ENCODE data around the gene ELMO3. TPM values are rescaled to one million over a fixed set of nuclear protein-coding genes. Genes with fewer than 3 reads are reported as not detected.

The ELMO3 gene
- total RNA-seq, 1 donor from 2014 or later: 0.16 TPM

GRCh38 chr16:67198238-67198734 is 645 bp upstream of the ELMO3 start:
- DNase-seq: no peak

- DNase-seq: no peak
Observed at GRCh38 chr16:67199808-67200198, 872 bp downstream of the ELMO3 start.

- no peak for DNase-seq
Observed at GRCh38 chr16:67200491-67200890, 1.6 kb downstream of the ELMO3 start.

DNA sequence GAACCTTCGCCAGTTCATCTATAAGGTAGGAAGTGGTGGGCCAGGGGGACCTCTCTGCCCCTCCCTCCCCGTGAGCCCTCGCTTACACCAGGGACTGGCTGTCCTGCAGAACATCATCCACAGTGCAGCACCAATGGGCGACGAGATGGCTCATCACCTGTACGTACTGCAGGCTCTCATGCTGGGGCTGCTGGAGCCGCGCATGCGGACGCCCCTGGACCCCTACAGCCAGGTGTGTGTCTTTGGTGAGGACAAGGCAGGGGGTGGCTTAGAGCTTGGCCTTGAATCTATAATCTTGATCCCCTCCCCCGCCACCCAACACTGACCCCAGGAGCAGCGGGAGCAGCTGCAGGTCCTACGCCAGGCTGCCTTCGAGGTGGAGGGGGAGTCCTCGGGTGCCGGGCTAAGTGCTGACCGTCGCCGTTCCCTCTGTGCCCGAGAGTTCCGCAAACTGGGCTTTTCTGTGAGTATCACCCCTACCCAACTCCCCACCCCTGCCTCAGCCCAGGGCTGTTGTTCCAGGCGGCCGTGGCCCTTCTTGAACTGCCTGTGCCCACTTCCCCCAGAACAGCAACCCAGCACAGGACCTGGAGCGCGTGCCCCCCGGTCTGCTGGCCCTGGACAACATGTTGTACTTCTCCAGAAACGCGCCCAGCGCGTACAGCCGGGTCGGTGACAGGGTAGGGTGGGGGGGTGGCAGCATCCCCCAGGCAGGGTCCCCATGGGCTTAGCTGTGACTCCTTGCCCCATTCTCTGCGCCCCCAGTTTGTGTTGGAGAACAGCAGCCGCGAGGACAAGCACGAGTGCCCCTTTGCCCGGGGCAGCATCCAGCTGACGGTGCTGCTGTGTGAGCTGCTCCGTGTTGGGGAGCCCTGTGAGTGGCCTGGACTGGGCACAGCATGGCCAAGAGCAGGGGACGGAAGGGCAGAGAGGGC is 2.7 kb downstream of the ELMO3 start:
- DNase-seq: no peak

DNA sequence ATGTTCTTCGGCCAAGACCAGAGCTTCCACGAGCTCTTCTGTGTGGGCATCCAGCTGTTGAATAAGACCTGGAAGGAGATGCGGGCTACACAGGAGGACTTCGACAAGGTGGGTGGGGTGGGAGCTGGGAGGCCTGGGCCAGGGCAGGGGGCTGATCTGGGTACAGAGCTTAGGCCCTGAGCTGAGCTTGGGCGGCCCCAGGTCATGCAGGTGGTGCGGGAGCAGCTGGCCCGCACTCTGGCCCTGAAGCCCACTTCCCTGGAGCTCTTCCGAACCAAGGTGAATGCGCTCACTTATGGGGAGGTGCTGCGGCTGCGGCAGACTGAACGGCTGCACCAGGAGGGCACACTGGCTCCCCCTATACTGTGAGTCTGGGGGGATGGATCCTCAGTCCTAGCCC is 3.5 kb downstream of the ELMO3 start:
- no peak for DNase-seq

DNA sequence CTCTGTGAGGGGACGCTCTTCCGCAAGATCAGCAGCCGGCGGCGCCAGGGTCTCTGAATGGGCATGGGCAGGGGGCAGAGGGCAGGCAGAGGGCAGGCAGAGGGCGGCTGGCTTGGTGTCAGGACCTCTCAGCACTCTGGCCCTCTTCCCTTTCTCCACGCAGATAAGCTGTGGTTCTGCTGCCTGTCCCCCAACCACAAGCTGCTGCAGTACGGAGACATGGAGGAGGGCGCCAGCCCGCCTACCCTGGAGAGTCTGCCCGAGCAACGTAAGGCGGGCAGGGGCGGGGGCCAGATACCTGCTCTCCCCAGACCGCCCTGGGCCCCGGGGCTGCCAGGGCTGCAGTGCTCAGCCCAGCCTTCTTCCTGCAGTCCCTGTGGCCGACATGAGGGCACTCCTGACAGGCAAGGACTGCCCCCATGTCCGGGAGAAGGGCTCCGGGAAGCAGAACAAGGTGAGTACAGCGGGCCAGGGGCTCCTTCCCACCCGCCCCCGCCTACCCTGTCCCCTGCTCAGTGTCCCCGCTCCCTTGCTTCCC is 4.1 kb downstream of the ELMO3 start:
- DNase-seq: no peak

DNA sequence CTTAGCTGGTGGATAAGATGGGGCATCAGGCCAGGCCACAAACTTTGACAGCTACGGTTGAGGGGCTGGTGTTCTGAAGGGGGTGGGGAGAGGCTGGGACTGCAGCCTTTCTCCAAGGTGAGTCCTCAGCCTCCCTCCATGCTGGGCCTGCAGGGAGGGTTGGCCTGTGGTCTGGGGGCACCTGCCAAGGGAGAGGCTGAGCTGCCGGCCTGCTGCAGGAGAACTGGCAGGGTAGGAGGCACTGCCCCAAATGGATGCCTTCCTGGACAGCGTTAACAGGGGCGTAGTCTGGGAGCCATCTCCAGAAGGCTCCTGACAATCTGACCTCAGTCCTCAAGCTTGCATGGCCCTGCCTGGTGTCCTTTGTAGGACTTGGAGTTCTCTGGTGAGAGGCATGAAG is 5.1 kb downstream of the ELMO3 start:
- no peak for DNase-seq

DNA sequence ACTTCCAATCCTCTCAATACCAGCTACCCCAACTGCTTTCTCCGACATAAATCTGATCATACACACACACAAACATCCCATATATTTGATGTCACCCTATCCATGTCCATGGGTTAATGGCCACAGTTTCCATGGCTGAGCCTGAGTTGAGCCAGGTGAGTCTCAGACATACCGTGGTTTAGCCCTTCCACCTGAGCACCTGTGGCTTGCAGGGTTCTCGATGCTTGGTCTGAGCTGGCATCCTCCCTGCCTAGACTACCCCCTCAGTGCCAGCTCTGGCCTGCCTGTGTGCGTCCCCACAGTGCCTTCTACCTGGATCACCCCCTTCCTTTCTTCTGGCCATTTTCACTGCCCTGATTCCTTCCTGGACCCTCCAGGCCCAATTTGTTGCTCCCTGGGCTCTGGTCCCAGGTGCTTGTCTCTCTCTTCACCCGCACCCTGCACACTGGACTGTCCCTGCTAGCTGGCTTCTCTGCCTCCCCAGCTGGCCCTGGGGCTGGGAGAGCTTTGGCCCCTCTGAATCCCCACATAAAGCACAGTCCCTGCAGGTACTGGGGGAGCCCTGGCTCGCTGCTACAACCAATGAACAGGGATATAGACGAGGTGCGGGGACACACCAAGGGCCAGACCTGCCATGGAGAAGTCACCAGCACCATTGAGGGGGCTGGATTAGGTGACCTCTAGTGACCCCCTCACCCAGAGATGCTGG is 7.4 kb downstream of the ELMO3 start:
- no peak for DNase-seq

DNA sequence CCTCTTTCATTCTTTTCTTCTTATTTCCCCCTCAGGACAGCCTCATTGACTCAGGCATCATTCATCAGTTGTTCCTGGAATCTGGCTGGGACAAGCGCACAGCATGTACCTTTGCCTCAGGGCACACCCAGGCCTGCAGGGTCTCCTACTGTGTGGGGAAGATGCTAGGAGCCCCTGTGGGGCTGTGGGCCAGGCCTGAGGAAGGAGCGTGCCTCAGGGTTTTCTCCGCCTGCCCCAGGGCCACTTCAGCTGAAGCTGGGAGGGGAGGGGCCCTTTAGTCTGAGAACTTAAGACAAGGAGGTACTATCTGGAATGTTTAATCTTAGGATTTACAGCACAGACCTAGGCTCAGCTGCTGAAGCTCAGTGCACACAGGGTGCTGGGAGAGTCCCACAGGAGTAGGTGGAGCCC is 7.9 kb downstream of the ELMO3 start:
- DNase-seq: no peak

DNA sequence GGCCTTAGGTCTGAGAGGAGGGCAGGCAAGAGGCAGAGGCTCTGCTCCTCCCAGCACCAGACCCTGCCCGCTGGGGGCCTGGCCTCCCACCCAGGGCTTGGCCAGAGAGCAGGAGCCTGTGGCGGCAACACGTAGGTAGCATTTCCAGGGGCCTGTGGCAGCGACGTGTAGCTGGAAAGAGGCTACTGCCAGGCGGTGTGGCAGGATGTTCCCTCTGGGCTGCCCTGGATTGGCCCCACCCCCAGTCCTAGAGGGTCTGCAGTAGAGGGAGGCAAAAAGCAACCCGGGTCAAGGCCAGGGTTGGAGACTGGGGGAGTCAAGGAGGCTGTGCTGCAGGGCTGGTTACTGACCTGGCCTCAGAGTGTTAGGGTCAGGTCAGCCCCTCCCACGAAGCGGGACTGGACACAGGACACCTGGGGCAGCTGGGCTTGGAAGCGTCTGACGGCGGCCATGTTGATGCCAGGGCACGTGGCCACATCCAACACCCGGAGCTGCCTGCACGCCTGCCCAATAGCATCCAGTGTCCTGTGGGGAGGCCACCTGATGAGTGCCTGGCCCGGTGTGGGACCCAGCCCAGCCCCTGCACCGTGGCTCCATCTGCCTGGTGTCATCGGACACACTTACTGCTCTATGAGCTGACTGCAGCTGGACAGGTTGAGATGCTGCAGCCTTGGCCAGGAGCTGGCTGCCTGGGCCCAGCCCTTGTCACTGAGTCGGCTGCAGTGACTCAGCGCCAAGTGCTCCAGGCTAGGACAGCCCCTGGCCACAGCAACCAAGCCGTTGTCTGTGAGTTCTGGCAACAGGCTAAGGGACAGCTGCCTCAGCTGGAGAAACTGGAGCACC is 8.5 kb downstream of the ELMO3 start:
- no peak for DNase-seq

DNA sequence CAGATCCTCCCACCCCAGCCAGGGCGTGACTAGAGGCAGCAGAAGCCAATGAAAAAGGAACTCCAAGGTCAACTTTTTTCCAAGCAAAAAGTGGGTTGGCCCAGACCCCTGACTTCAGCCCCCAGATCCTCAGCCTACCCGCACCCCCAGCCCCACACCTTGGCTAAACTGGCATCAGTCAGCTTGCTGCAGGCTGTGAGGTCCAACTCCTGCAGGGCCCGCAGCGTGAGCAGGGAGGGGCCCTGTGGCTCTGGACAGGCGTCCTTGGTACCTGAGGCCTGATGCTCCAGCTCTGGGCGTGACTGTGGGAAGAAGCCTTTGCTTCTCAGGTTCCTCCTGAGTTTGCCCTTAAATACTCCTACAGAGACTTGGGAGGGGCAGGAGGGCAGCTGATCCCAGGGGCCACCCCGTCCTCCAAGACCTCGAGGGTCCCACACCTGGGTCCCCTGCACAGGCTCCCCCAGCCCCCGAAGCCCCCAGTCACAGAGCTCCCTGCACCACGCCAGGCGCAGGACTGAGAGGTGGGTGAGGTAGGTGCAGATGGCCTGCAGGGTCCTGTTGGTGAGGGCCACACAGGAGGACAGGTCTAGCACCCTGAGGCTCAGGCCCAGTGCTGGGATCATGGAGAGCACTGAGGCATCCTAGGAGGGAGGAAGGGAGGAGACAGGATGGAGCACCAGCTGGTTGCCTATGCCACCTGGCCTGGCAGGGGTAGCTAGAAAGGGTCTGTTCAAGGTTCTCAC is 9.4 kb downstream of the ELMO3 start:
- DNase-seq: no peak

DNA sequence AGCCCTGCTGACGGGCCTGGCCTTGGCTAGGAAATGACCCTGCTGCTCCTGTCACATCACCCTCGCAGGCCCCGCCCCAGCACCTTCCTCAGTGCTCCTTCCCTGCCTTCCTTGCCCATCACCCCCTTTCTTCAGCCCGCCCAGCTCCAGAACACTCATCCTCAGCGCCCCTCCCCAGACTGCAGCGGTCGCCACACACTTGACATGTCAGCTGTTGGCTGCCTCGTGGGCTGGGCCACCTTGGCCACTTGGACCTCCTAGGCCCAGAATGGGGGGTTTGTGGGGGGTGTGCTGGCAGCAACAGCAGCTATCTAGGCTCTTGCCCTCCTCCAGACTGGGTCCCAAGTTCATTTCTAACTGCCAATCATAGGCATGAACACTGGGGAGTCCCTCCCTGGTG is 10.6 kb downstream of the ELMO3 start:
- DNase-seq: no peak

DNA sequence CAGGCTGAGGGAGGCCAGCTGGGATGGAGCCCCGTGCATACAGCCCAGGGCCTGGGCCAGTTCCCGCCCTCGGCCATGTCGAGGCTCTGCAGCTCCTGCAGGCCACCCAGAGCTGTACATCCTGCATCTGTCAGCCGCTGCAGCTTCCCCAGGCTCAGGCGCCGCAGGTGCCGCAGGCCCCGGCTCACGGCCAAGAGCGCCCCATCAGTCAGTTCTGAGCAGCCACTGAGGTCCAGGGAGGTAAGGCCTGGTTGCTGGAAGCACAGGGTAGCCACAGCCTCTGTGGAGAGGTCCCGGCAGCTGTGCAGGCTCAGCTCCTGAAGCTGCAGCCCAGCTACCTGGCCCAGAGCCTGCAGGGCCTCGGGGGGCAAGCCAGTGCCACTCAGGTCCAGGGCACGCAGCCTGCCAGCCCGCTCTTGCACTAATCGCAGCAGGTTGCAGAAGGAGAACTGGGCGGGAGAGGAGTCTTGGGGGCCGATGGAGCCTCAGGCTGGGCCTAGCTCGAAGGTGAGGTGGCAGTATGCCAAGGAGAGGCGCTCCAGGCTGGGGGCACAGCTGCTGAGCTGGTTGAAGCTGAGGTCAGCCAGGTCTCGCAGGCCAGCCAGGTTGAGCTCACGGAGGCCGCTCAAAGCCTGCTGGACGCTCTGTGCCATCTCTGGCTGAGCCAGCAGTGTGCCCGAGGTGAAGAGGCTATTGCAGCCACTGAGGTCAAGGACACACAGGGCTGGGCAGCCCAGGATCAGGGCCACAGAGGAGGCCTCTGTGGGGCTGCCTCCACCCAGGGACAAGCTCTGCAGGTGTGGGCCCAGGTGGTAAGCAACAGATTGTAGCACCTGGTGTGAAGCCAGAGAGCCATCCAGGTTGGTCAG is 11.4 kb downstream of the ELMO3 start:
- DNase-seq: no peak

DNA sequence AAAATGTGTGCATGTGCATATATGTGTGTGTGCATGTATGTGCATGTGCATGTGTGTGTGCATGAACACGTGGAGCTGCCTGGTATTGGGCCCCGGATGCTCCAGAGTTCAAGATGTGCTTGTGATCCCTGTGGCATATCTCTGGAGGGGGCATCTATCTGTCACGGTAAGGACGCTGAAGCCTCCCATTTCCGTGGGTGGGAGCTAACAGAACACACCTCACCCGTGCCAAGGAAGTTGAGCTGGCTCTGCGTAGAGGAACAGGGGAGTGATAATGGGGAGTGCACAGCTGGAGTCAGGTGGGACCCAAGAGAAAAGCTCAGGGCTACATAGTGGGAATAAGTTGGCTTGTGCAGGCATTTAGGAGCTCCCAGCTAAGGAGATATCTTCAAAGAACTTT is 12.7 kb downstream of the ELMO3 start:
- no peak for DNase-seq

DNA sequence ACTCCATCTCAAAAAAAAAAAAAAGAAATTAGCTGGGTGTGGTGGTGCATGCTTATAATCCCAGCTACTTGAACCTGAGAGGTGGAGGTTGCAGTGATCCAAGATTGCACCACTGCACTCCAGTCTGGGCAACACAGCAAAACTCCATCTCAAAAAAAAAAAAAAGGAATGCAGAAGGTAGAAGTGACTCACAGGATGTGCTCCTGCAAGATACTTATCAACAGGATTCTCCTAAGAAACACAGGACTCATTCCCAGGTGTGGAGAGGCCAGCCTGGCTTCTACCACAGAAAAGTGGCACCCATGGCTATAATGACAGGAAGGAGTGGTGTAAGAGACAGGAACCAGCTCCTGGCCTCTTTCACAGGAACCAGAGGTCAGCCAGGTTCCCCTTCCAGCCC is 13.8 kb downstream of the ELMO3 start:
- no peak for DNase-seq

DNA sequence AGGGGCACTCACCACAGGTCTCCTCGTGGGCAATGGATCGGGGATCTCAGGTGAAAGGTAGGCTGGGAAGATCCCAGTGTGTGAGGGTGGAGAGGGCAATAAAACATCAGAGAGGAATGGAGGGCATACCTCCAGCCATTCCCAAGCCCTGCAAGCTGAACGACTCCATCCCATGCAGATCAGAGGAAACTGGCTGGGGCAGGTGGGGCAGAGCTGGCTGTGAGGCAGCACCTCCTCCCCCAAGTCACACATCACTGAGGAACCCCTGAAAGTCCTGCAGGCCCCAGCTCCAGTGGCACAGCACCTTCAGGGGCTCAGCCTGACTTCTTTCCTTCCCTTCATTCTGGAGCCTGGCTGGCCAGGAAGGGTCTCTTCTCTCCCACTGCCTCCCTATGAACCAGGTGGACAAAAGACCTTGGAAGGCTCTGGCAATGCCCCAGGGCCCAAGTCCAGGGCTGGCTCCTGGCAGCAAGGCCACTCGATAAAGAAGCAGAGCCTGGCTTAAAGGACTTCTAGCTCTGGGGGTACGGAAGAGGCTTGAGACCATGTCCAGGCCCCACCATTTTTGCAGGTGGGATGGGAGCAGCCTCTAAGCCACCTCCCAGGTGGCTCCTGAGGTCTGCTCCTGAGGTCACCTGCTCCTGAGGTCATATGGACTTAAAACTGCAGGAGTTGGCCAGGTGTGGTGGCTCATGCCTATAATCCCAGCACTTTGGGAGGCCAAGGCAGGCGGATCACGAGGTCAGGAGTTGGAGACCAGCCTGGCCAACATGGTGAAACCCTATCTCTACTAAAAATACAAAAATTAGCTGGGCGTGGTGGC is 14.5 kb downstream of the ELMO3 start:
- DNase-seq: no peak

DNA sequence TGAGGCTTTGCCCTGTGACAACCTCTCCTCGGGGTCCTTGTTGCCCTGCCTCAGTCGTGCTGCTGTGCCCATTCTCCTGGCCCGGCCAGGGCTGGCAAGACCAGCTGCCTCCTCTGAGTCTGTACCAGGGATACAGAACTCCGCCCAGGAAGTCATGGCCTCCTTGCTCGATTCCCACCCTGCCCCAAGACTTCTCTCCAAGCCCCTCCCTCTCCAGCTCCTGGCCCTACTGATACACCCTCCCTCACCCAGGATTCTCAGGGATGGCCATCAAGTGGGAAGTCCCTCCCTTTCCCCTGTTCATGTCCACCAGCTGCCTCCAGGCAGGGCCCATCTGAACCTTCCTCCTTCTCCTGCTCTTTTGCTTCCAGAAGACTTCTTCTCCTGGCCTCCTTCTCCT is 16.8 kb downstream of the ELMO3 start:
- no peak for DNase-seq

DNA sequence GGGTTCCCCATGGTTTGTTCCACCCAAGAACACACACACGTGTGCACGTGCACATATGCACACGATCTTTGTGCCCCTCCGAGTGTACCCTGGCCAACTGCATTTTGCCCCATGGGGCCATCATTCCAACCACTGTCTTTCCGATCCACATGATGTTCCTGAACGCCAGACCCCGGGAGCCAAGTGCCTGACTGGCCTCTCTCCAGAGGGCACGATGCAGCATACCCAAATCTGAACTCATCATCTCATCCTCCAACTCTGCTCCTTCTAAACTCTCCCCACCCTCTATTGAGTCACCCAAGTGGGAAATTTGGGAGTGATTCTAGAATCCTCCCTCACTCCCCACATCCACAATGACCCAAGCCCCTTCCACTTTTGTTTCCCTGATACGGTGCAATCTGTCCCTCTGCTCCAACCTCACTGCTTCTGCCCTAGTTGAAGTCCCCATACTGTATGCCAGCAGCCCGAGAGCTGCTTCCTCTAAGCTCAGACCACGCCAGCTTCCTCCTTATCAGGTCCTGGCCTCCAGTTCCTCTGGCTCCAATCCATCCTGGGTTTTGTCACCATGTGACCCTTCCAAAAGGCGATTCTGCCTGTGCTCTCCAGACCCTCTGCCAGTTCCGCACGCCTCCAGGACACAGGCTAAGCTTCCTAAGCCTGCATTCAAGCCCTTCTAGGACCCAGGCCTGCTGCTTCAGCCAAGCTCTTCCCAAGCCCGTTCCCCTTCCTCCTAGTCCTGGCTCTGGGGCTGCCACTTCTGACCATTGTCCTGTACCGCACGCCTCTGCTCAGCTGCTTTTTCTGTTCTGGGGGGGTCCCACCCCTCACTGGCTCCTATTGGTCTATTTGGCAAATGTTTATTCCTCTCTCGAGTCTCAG is 17.9 kb downstream of the ELMO3 start:
- DNase-seq: no peak

DNA sequence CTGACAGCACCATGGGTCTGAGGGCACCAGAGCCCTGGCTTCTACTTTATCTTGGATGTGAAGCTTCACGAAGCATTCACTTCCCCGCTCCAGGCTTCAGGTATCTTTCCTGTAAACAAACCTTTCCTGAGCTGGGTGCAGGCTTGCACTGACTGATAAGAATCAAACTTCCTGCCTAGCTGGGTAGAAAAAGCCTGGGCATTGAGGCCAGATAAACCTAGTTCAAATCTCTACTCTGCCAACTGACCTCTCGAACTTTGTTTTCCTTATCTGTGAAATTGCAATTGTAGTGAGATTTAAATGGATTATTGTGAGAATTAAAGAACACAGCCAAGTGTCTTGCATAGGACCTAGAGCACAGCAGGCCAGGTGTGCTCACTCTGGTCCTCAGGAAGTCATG is 25.1 kb downstream of the ELMO3 start:
- DNase-seq: no peak

Data from occipital lobe (tissue), 2 donors.